Hepatic stellate cell (primary cell): ENCODE results near the gene LFNG.
A peak's percentile ranks its signal among the peaks of the same experiment; 100 is the strongest.

Experiments
- DNase-seq: peaks from one replicate; pipeline ENCODE4 v3.0.0; 2011; ENCODE audit warnings: low spot score

Gene LFNG

GRCh38 chr7:2519119-2519930, at the start of gene LFNG:
TSS of gene LFNG (plus strand) at chr7:2519774. CDS start at chr7:2519862, 88 bp downstream.
- DNase-seq: peak; percentile 98

GRCh38 chr7:2470204-2471021, 49.2 kb upstream of the LFNG start:
- DNase-seq: no peak

- no peak for DNase-seq
These were observed 48.6 kb upstream of the LFNG start for GRCh38 chr7:2471022-2471329.

- DNase-seq: no peak
These were observed 48.2 kb upstream of the LFNG start for GRCh38 chr7:2471396-2471795.

GRCh38 chr7:2472739-2473138, 46.8 kb upstream of the LFNG start:
- DNase-seq: no peak

- DNase-seq: no peak
These were observed 45.9 kb upstream of the LFNG start for GRCh38 chr7:2473496-2474180.

- no peak for DNase-seq
These were observed 45.4 kb upstream of the LFNG start for GRCh38 chr7:2474224-2474623.

GRCh38 chr7:2474813-2475677, 44.5 kb upstream of the LFNG start:
- no peak for DNase-seq

GRCh38 chr7:2475678-2476015, 43.9 kb upstream of the LFNG start:
- DNase-seq: no peak

- no peak for DNase-seq
These were observed 43.3 kb upstream of the LFNG start, which contains the start of gene GRIFIN for GRCh38 chr7:2476298-2476697. TSS of gene GRIFIN (minus strand) at chr7:2476398. CDS start at chr7:2476383, 15 bp downstream.

- no peak for DNase-seq
These were observed 42.7 kb upstream of the LFNG start for GRCh38 chr7:2476776-2477446.

- peak; percentile 95 for DNase-seq
These were observed 41.9 kb upstream of the LFNG start for GRCh38 chr7:2477447-2478398.

- DNase-seq: no peak
These were observed 41.2 kb upstream of the LFNG start for GRCh38 chr7:2478399-2478785.

- no peak for DNase-seq
These were observed 40.8 kb upstream of the LFNG start for GRCh38 chr7:2478800-2479199.

- DNase-seq: no peak
These were observed 40.1 kb upstream of the LFNG start for GRCh38 chr7:2479276-2480069.

- no peak for DNase-seq
These were observed 39.5 kb upstream of the LFNG start for GRCh38 chr7:2480070-2480408.

GRCh38 chr7:2481195-2481594, 38.4 kb upstream of the LFNG start:
- DNase-seq: no peak

GRCh38 chr7:2482725-2483451, 36.7 kb upstream of the LFNG start:
- DNase-seq: no peak

- no peak for DNase-seq
These were observed 36.1 kb upstream of the LFNG start for GRCh38 chr7:2483494-2483893.
